ENCODE results near the gene CSTPP1.

CSTPP1 gene

GRCh38 chr11:46892838-46893237, 43.7 kb upstream of the CSTPP1 start:
- Histone ChIP-seq H4K20me1 (ENCODE audit: control insufficient read depth, insufficient read depth, low read depth, low read length) (no peaks in the 10 kb centered on the region), H3K27me3 (ENCODE audit: control insufficient read depth, low read length) (no peaks in the 10 kb centered on the region), H3K9me3 (ENCODE audit: control insufficient read depth, insufficient read depth, low read length) (no peaks in the 10 kb centered on the region), H3K9me2 (replicated peaks; ENCODE audit: control insufficient read depth, low read length) (no peaks in the 10 kb centered on the region), H3K36me3 (ENCODE audit: control insufficient read depth, low read length) (peaks cover 13% of the 10 kb centered on the region; the same call in 1 of the 2 replicates), H3F3A (ENCODE audit: control insufficient read depth, insufficient read depth) (no peaks in the 10 kb centered on the region), H3K79me2 (ENCODE audit: control insufficient read depth, low read length) (no peaks in the 10 kb centered on the region), H3K27ac (ENCODE audit: low read depth, low read length) (no peak overlapping the region), H3K4me1 (ENCODE audit: control insufficient read depth, low read length) (no peaks in the 10 kb centered on the region), H3K4me2 (ENCODE audit: low read length) (no peak overlapping the region), H3K4me3 (ENCODE audit: low read length) (no peak overlapping the region)
- TF ChIP-seq CTCF (IDR thresholded peaks at IDR 0.05; ENCODE audit: low read depth, low read length, poor library complexity, severe bottlenecking), result no peak
- no peak for TF ChIP-seq EZH2phosphoT487 (IDR thresholded peaks at IDR 0.05; ENCODE audit: borderline replicate concordance, low read length)

- no peak overlapping the region for H3K4me2 ChIP-seq (ENCODE audit: low read length)
- H3K27ac ChIP-seq (ENCODE audit: low read depth, low read length), result no peak overlapping the region
- TF ChIP-seq CTCF (IDR thresholded peaks at IDR 0.05; ENCODE audit: low read depth, low read length, poor library complexity, severe bottlenecking), result no peak
- TF ChIP-seq EZH2phosphoT487 (IDR thresholded peaks at IDR 0.05; ENCODE audit: borderline replicate concordance, low read length), result no peak
- no peak overlapping the region for H3K4me3 ChIP-seq (ENCODE audit: low read length)
- H3K79me2 ChIP-seq (ENCODE audit: control insufficient read depth, low read length), result no peaks in the 10 kb centered on the region
- no peaks in the 10 kb centered on the region for H3K27me3 ChIP-seq (ENCODE audit: control insufficient read depth, low read length)
- H3K4me1 ChIP-seq (ENCODE audit: control insufficient read depth, low read length), result no peaks in the 10 kb centered on the region
- no peaks in the 10 kb centered on the region for H3K9me3 ChIP-seq (ENCODE audit: control insufficient read depth, insufficient read depth, low read length)
- H3F3A ChIP-seq (ENCODE audit: control insufficient read depth, insufficient read depth), result no peaks in the 10 kb centered on the region
- peaks cover 10% of the 10 kb centered on the region; the same call in 1 of the 2 replicates for H3K36me3 ChIP-seq (ENCODE audit: control insufficient read depth, low read length)
- H3K9me2 ChIP-seq (replicated peaks; ENCODE audit: control insufficient read depth, low read length), result no peaks in the 10 kb centered on the region
- no peaks in the 10 kb centered on the region for H4K20me1 ChIP-seq (ENCODE audit: control insufficient read depth, insufficient read depth, low read depth, low read length)
Observed at GRCh38 chr11:46894506-46894905, 42.1 kb upstream of the CSTPP1 start.

- Histone ChIP-seq H4K20me1 (ENCODE audit: control insufficient read depth, insufficient read depth, low read depth, low read length) (no peaks in the 10 kb centered on the region), H3K4me2 (ENCODE audit: low read length) (no peak overlapping the region), H3K9me2 (replicated peaks; ENCODE audit: control insufficient read depth, low read length) (no peaks in the 10 kb centered on the region), H3K27ac (ENCODE audit: low read depth, low read length) (no peak overlapping the region), H3K27me3 (ENCODE audit: control insufficient read depth, low read length) (no peaks in the 10 kb centered on the region), H3K4me1 (ENCODE audit: control insufficient read depth, low read length) (no peaks in the 10 kb centered on the region), H3K4me3 (ENCODE audit: low read length) (no peak overlapping the region), H3K79me2 (ENCODE audit: control insufficient read depth, low read length) (no peaks in the 10 kb centered on the region), H3F3A (ENCODE audit: control insufficient read depth, insufficient read depth) (no peaks in the 10 kb centered on the region), H3K36me3 (ENCODE audit: control insufficient read depth, low read length) (peaks cover 10% of the 10 kb centered on the region; the same call in 1 of the 2 replicates), H3K9me3 (ENCODE audit: control insufficient read depth, insufficient read depth, low read length) (no peaks in the 10 kb centered on the region)
- no peak for TF ChIP-seq CTCF (IDR thresholded peaks at IDR 0.05; ENCODE audit: low read depth, low read length, poor library complexity, severe bottlenecking)
Observed at GRCh38 chr11:46894961-46895360, 41.6 kb upstream of the CSTPP1 start.

- peaks cover 9% of the 10 kb centered on the region; the same call in 1 of the 2 replicates for H3K36me3 ChIP-seq (ENCODE audit: control insufficient read depth, low read length)
- H3F3A ChIP-seq (ENCODE audit: control insufficient read depth, insufficient read depth), result no peaks in the 10 kb centered on the region
- TF ChIP-seq EZH2phosphoT487 (IDR thresholded peaks at IDR 0.05; ENCODE audit: borderline replicate concordance, low read length) (no peak), CTCF (IDR thresholded peaks at IDR 0.05; ENCODE audit: low read depth, low read length, poor library complexity, severe bottlenecking) (no peak)
- H3K4me3 ChIP-seq (ENCODE audit: low read length), result no peak overlapping the region
- H3K27ac ChIP-seq (ENCODE audit: low read depth, low read length), result no peak overlapping the region
- no peaks in the 10 kb centered on the region for H3K79me2 ChIP-seq (ENCODE audit: control insufficient read depth, low read length)
- H3K27me3 ChIP-seq (ENCODE audit: control insufficient read depth, low read length), result no peaks in the 10 kb centered on the region
- no peaks in the 10 kb centered on the region for H4K20me1 ChIP-seq (ENCODE audit: control insufficient read depth, insufficient read depth, low read depth, low read length)
- H3K4me2 ChIP-seq (ENCODE audit: low read length), result no peak overlapping the region
- no peaks in the 10 kb centered on the region for H3K4me1 ChIP-seq (ENCODE audit: control insufficient read depth, low read length)
- no peaks in the 10 kb centered on the region for H3K9me3 ChIP-seq (ENCODE audit: control insufficient read depth, insufficient read depth, low read length)
- H3K9me2 ChIP-seq (replicated peaks; ENCODE audit: control insufficient read depth, low read length), result no peaks in the 10 kb centered on the region
Observed at GRCh38 chr11:46895821-46896220, 40.7 kb upstream of the CSTPP1 start.

All from DOHH2 (cell line).